HG03575 (cell line): ENCODE results near the gene COPZ1.

ENCODE experiments used
- ATAC-seq: cut with Tn5 transposase; IDR thresholded peaks from one replicate; pipeline ENCODE4 v1.9.1; 2021; ENCODE audit not compliant: unreplicated experiment, insufficient number of reproducible peaks, low FRiP score; ENCODE audit errors: extremely low read depth

Gene COPZ1

GRCh38 chr12:54371328-54372112 is 46.6 kb downstream of the COPZ1 start:
- ATAC-seq: no peak

GRCh38 chr12:54372113-54372806 is 47.3 kb downstream of the COPZ1 start:
- ATAC-seq: no peak

- ATAC-seq: no peak
Observed at GRCh38 chr12:54373649-54374561, 49.0 kb downstream of the COPZ1 start.

GRCh38 chr12:54374562-54375258 is 49.8 kb downstream of the COPZ1 start:
- no peak for ATAC-seq

DNA sequence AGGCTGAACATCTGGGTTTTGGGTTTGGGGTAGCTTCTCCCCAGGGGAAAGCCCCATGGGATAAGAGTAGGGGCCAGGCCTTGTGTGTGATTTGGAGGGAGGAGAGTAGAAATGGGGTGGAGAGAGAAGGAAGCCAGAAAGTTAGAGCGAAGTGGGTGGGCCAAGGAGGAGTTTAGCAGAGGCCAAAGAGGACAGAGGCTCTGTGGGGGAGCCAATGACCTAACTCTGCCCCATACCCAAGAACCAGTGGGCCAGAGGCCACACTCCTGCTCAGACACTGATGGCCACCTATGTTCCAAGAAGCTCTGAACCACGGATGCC is 50.3 kb downstream of the COPZ1 start:
- ATAC-seq: no peak

- ATAC-seq: no peak
Observed at GRCh38 chr12:54376596-54376995, 51.7 kb downstream of the COPZ1 start.

GRCh38 chr12:54377007-54377406 is 52.1 kb downstream of the COPZ1 start:
- ATAC-seq: no peak

GRCh38 chr12:54377797-54378515 is 53.0 kb downstream of the COPZ1 start:
- no peak for ATAC-seq

GRCh38 chr12:54378796-54379397 is 54.0 kb downstream of the COPZ1 start:
- ATAC-seq: no peak

DNA sequence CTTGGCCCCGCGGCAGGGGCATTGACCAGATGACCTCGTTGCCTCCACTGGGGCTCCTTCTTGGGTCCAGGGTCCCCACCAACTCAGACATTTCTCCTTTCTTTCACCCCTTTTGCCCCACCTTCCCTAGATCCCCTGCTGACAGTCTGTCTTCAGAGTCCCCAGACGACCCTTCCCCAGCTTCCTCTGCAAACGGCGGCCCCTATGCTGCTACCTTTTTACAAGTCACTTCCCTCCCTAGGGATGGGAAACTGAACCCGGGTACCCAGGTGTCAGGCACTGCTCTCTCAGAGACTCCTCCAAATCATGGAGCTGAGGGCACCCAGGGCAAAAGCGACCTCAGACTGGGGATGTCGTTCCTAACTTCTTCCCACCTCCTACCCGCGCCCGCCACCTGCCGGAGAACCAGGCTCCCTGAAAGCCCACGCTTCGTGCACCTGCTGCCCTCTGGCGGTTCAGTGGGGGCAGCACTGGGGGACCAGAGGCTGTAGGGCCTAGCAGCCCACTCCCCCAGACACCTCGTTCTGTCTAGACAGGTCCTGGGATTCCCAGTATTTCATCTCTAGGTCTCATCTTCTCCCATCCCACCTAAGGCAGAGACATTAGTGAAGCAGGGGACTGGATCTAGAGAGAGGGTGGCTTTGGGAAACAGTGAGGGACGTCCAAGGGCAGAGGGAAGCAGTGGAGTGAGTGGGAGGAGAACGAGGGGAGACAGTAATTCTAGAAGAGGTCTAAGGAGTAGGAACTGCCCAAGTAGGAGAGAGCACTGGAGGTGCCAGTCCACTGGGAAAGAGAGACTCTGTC is 54.7 kb downstream of the COPZ1 start:
- no peak for ATAC-seq

DNA sequence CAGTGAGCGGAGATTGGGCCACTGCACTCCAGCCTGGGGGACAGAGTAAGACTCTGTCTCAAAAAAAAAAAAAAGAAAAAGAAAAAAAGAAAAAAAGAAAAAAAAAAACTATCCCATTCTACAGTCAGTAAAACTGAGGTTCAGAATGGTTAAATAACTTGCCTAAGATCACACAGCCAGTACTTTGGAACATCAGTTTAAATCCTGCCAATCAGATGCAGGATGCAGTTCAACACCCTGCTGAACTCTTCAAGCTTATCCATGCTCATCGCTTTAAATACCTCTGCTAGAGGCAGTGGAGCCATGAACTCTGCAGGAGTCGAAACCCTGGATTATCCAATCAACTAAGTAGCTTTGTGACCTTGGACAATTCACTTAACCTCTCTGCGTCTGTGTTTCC is 56.2 kb downstream of the COPZ1 start:
- no peak for ATAC-seq

- ATAC-seq: no peak
Observed at GRCh38 chr12:54383041-54383609, 58.2 kb downstream of the COPZ1 start.

GRCh38 chr12:54384591-54385041 is 59.7 kb downstream of the COPZ1 start, which contains the start of gene ZNF385A:
Gene ZNF385A (minus strand): TSS chr12:54384733. CDS start chr12:54384514, 219 bp downstream.
- ATAC-seq: no peak

DNA sequence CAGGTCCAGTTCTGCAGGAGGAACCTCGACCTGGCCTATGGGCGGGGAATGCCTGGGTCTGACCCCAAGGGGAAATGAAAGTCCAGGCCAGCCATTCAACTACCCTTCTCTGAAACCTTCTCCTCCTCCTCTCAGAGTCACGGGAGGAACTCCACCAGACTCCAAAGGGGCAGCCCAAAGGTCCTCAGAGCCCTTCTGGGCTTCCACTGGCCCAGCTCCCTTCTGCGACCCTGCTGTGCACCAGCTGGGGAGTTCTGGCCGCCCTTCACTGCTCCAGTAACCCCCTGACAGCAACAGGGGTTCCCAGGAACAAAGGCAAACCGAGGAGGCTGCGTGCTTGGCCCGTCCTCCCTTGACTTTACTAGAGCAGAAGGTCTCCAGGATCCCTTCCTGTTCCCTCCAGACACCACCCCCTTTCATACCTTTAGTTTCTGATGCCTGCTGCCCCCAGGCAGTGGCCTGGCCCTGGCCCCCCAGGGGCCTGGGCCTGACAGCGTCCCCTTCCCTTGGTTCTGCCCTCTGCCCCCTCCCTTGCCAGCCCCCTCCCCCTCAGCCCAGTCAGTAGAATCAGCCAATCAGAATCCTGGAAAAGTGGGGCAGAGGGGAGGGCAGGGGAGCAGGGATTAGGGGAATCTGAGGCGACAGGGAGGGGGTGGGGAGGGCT is 60.5 kb downstream of the COPZ1 start:
- ATAC-seq: no peak

GRCh38 chr12:54386403-54387113 is 61.6 kb downstream of the COPZ1 start:
- no peak for ATAC-seq

- no peak for ATAC-seq
Observed at GRCh38 chr12:54387114-54387467, 62.2 kb downstream of the COPZ1 start.
